Left ventricle myocardium inferior (tissue), 1 donor: ENCODE measurements around the gene CBY2. TPM values are rescaled to one million over a fixed set of nuclear protein-coding genes. Genes with fewer than 3 reads are reported as not detected.
"Not testable (repeated sequence)": the region's sequence is repeated elsewhere in the genome, so short reads cannot be mapped to it uniquely, and the experiment has no call there.

Experiments
- DNase-seq: peaks from one replicate; pipeline ENCODE4 v3.0.0-alpha.2; 2020
- H3K27ac ChIP-seq: fragments of 200-600 bp; replicated peaks from 2 replicates; pipeline ENCODE4 v1.8.0; 2021
- H3K27me3 ChIP-seq: fragments of 200-600 bp; 2 replicates; pipeline ENCODE4 v1.8.0; 2021; ENCODE audit warnings: low read depth
- H3K36me3 ChIP-seq: fragments of 200-600 bp; 2 replicates; pipeline ENCODE4 v1.8.0; 2021
- H3K4me1 ChIP-seq: fragments of 200-600 bp; 2 replicates; pipeline ENCODE4 v1.8.0; 2021
- H3K4me3 ChIP-seq: fragments of 200-600 bp; 2 replicates; pipeline ENCODE4 v1.8.0; 2021; ENCODE audit warnings: mild to moderate bottlenecking, moderate library complexity
- H3K9me3 ChIP-seq: fragments of 200-600 bp; replicated peaks from 2 replicates; pipeline ENCODE4 v1.8.0; 2021
- intact Hi-C: fragments of 100-400 bp; cut with micrococcal nuclease; formaldehyde crosslinking; loops from one replicate; pipeline ENCODE4 v1.11.0; 2022
- total RNA-seq: library from RNA; stranded (reverse); fragmentation: NEBNext Ultra II Directional; extraction: Animal tissue kit (Norgen Biotek cat#: 25700); gene quantifications from one replicate; pipeline ENCODE4 v1.2.1, GENCODE V29; 2021
- TF ChIP-seq, protein P1 (sequence below): fragments of 200-600 bp; IDR thresholded peaks from 2 replicates; pipeline ENCODE4 v1.8.0; 2021; ENCODE audit warnings: antibody characterized with exemption, mild to moderate bottlenecking, borderline replicate concordance
- donor health status: DM: no; HTN: yes; CAD: no; lungs with severe emphysema.

CBY2 gene
- total RNA-seq, 1 donor from 2014 or later: not detected

DNA sequence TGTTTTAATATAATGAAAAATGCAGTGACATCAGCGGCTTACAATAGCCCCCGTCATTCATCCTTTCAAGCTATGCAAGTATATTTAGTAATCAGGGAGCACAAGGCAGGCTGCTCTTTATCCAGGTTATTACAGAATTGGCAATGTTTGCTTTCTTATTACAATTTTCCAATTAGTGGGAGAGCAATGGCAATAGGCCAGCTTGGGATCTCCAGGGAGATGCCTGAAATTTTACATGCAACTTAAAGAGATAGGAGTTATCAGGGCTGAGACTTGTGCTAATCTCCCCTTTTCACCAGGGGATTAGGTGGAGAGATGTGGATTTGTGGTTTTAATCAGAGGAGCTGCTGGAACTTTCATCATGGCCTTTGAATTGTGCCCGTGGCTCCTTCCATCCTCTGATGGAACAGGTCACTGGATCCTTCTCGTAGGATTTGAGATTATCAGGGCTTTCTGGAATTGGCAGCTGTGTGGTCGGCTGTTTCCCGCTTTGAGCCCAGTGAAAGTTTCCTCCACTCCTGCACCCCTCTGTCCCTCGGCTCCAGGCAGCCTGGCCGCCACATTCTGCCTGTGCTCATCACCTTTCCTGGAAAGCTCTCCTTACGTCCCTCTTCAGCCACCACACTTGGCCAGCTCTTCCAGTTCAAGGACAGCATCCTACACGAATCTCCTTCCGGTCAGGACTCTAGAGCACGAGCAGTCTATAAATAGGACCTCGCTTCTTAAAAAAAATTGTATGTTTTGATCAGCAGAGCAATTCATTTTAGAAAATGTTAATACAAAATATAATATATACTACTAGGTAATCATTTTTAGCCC is 47.0 kb downstream of the CBY2 start:
- DNase-seq: no peak
- Histone ChIP-seq H3K27ac (no peak overlapping the region), H3K4me1 (peaks cover 11% of the 10 kb centered on the region), H3K4me3 (no peak overlapping the region), H3K9me3 (no peaks in the 10 kb centered on the region), H3K27me3 (no peaks in the 10 kb centered on the region), H3K36me3 (no peaks in the 10 kb centered on the region)
- intact Hi-C loops: no loop called here
- TF ChIP-seq, protein P1, sequence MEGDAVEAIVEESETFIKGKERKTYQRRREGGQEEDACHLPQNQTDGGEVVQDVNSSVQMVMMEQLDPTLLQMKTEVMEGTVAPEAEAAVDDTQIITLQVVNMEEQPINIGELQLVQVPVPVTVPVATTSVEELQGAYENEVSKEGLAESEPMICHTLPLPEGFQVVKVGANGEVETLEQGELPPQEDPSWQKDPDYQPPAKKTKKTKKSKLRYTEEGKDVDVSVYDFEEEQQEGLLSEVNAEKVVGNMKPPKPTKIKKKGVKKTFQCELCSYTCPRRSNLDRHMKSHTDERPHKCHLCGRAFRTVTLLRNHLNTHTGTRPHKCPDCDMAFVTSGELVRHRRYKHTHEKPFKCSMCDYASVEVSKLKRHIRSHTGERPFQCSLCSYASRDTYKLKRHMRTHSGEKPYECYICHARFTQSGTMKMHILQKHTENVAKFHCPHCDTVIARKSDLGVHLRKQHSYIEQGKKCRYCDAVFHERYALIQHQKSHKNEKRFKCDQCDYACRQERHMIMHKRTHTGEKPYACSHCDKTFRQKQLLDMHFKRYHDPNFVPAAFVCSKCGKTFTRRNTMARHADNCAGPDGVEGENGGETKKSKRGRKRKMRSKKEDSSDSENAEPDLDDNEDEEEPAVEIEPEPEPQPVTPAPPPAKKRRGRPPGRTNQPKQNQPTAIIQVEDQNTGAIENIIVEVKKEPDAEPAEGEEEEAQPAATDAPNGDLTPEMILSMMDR: no peak

DNA sequence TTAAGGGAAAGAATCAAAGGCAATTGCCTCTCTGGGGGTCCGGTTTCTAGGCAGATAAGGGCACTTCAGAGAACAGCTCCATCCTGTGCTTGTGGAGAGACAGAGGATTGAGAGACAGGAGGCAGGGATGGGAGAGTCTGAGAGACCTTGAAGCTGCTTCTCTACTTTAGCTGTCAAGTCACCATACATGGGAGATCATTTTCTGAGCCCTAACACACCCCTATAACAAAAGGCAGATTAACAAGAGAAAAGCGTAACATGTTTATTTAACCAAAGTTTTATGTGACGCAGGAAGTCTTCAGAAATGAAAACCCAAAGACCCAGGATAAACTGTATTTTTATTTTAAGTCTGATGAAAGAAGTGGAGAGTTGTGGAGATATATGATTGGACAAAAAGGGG is 48.4 kb downstream of the CBY2 start:
- H3K36me3 ChIP-seq: no peaks in the 10 kb centered on the region
- intact Hi-C loops: no loop called here
- TF ChIP-seq, protein P1: no peak
- H3K9me3 ChIP-seq: no peaks in the 10 kb centered on the region
- H3K27me3 ChIP-seq: no peaks in the 10 kb centered on the region
- peaks cover 11% of the 10 kb centered on the region for H3K4me1 ChIP-seq
- H3K27ac ChIP-seq: no peak overlapping the region
- DNase-seq: no peak
- H3K4me3 ChIP-seq: no peak overlapping the region

DNA sequence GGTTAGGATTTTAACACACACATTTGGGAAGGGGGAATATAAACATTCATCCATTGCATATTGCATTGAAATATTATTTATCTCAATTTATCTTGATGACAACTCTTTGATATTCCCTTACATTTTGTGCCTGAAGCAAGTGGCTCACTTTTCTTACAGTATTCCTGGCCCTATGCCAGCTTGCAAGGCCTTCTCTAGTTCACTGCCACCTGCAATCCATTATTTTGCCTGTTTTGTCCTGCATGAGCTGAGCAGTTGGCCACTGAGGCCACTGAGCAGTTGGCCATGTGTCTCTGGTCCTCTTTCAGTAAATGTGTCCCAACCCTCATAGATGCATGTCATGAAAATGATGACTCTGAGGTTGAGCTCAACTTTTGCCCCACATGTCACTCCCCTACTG is 49.8 kb downstream of the CBY2 start:
- Histone ChIP-seq H3K9me3 (peaks cover 6% of the 10 kb centered on the region), H3K36me3 (no peaks in the 10 kb centered on the region), H3K4me1 (peaks cover 11% of the 10 kb centered on the region), H3K4me3 (no peak overlapping the region), H3K27ac (no peak overlapping the region), H3K27me3 (no peaks in the 10 kb centered on the region)
- DNase-seq: no peak
- TF ChIP-seq, protein P1: no peak
- intact Hi-C loops: no loop called here

DNA sequence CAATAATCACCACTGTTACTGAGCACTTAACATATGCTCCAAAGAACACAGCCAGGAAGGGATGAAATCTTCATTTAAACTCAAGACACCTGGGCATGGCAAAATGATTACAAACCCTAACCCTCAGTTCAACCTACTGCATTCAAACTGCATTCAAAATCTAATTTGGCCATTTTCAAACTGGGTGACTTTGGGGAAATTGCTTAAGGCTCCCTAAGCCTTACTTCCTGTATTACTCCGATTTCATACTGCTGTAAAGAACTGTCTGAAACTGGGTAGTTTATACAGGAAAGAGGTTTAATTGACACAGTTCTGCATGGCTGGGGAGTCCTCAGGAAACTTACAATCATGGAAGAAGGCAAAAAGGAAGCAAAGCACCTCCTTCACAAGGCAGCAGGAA is 50.4 kb downstream of the CBY2 start:
- no peak overlapping the region for H3K27ac ChIP-seq
- H3K36me3 ChIP-seq: no peaks in the 10 kb centered on the region
- no peak overlapping the region for H3K4me3 ChIP-seq
- peaks cover 12% of the 10 kb centered on the region for H3K9me3 ChIP-seq
- no peak for DNase-seq
- H3K4me1 ChIP-seq: peaks cover 11% of the 10 kb centered on the region
- TF ChIP-seq, protein P1: no peak
- intact Hi-C loops: no loop called here
- H3K27me3 ChIP-seq: no peaks in the 10 kb centered on the region

DNA sequence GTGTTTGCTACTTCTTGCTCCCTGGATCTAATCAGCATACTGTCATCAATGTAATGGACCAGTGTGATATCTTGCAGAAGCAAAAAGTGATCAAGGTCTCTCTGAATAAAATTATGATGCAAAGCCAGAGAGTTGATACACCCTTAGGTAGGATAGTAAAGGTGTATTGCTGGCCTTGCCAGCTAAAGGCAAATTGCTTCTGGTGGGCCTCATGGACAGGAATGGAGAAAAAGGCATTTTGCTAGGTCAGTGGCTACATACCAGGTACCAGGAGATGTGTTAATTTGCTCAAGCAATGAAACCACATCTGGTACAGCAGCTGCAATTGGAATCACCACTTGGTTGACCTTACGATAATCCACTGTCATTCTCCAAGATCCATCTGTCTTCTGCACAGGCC is 54.4 kb downstream of the CBY2 start:
- H3K4me3 ChIP-seq, H3K4me1 ChIP-seq, H3K27me3 ChIP-seq, H3K27ac ChIP-seq, DNase-seq, H3K36me3 ChIP-seq, intact Hi-C loops: not testable (repeated sequence)
- H3K9me3 ChIP-seq: peaks cover 29% of the 10 kb centered on the region

DNA sequence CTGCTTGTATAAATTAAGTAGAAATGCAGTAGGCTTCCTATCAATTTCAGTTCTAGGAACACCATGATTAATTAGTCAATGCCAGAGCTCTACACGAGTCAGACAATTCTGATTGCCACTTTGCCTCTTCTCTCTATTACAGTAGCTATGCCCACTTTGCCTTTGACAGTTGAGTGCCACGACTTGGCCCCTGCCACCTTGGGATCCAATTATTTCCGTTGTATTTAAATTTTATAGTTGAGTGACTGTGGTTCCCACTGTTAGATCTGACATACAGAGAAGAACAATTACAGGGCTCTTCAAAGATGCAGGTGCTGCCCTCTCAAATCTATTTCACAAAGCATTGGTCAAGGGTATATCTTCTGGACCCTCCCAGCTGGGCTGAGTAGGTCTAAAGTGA is 55.5 kb downstream of the CBY2 start:
- intact Hi-C loops, H3K4me3 ChIP-seq, H3K4me1 ChIP-seq, H3K27ac ChIP-seq, DNase-seq, H3K27me3 ChIP-seq, H3K36me3 ChIP-seq: not testable (repeated sequence)
- H3K9me3 ChIP-seq: peaks cover 29% of the 10 kb centered on the region
